HG03025 (cell line): Measurements from ENCODE around the gene QPRT.
"Not testable (repeated sequence)": the region's sequence is repeated elsewhere in the genome, so short reads cannot be mapped to it uniquely, and the experiment has no call there.

Experiments used
- ATAC-seq: cut with Tn5 transposase; IDR thresholded peaks from one replicate; pipeline ENCODE4 v1.9.1; 2021; ENCODE audit warnings: mild to moderate bottlenecking, moderate library complexity; ENCODE audit not compliant: unreplicated experiment, low FRiP score

Gene QPRT

DNA sequence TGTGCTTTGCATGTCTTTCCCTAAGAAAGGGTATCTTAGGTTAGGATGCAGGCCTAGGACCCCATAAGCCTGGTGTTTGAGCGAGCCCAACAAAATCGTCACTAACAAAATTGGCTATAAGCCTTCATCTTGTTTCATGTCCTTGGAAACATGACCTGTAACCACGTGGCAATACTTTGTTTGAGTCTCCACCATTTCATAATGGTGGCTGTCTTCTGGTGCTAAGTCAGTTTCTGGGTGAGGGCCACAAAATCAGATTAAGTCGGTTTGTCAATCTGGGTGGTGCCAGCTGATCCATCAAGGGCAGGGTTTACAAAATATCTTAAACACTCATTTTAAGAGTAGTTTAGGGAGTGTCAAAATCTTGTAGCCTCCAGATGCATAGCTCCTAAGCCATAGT is 33.8 kb downstream of the QPRT start:
- ATAC-seq = no peak

DNA sequence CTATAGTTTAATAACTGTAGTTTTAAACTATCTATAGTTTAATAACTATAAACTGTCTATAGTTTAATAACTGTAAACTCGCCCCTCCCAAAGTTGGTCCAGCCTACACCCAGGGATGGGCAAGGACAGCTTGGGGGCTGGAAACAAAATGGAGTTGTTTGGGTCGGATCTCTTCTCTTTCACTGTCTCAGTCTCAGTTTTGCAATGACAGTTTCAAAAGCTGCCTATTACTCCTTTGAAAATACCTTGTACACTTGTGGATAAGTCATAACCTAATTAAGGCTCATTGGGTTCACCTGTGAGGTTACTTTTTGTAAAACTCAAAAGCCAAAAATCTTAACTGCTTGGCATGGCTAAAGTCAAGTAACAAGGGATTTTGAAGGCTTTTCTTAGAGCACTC is 35.4 kb downstream of the QPRT start:
- no peak for ATAC-seq

DNA sequence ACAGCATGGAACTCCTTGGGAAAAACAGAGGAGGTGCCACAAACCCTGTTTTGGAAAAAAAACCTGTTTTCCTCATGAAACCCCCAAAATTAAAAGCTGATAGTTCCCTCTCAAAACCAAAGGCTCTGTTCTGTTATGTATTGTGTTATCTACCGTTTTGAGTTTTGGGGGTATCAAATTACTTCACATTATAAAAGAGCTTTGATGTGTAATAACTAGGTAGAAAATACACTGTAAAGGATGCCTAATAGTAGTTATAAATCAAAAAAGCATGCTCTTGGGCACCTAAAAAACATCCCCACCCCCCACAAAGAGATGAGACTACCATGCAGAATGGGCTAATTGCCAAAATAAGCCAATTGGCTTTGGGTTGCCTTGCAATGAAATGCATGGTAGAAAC is 36.0 kb downstream of the QPRT start:
- no peak for ATAC-seq

DNA sequence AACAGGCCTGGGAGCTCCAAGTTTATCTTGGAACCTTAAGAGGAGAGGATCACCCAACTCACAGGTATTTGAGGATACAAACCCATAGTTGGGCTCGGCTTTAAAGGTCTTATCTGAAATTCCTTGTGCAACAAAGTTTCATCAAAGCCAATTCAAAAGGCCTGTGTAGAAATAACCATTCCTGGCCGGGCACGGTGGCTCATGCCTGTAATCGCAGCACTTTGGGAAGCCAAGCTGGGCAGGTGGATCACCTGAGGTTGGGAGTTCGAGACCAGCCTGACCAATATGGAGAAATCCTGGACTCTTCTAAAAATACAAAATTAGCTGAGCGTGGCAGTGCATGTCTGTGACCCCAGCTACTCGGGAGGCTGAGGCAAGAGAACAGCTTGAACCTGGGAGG is 38.1 kb downstream of the QPRT start:
- no peak for ATAC-seq

DNA sequence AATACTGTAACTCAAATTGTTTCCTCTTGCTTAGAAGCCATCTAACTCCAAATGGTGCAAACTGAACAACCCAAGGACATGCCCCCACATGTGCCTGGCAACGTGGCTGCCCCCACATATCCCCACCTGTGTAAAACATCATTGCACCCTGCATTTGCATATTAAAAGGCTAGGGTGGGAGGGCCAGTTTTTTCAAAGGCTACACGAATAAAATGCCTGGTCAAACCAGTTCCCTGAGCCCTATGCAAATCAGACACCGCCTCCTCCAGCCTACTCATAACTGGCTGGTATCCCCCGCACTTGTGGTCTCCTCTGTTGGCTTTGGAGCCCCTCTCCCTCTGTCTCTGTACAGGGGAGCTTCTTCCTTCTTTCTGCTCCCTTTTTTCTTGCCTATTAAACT is 40.1 kb downstream of the QPRT start:
- ATAC-seq = no peak

DNA sequence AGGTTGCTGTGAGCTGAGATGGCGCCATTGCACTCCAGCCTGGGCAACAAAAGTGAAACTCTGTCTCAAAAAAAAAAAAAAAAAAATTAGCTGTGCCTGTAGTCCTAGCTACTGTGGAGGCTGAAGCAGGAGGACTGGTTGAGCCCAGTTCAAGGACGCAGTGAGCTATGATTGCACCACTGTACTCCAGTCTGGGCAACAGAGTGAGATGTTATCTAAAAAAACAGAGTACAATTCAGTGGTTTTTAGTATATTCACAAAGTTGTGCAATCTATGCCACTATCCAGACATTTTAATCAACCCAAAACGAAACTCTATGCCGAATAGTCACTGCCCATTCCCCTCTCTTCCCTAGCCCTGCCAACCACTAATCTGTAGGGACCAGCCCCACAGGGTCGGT is 41.7 kb downstream of the QPRT start:
- ATAC-seq = no peak

DNA sequence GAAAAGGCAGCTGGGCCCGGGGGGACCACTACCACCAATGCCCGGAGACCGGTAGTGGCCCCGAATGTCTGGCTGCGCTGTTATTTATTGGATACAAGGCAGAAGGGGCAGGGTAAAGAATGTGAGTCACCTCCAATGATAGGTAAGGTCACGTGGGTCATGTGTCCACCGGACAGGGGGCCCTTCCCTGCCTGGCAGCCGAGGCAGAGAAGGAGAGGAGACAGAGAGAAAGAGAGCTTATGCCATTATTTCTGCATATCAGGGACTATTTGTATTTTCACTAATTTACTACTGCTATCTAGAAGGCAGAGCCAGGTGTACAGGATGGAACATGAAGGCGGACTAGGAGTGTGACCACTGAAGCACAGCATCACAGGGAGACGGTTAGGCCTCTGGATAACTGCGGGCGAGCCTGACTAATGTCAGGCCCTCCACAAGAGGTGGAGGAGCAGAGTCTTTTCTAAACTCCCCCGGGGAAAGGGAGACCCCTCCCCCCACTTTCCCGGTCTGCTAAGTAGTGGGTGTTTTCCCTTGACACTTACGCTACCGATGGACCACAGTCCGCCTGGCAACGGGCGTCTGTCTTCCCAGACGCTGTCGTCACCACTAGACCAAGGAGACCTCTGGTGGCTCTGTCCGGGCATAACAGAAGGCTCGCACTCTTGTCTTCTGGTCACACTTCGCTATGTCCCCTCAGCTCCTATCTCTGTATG is 42.3 kb downstream of the QPRT start:
- not testable (repeated sequence) for ATAC-seq

DNA sequence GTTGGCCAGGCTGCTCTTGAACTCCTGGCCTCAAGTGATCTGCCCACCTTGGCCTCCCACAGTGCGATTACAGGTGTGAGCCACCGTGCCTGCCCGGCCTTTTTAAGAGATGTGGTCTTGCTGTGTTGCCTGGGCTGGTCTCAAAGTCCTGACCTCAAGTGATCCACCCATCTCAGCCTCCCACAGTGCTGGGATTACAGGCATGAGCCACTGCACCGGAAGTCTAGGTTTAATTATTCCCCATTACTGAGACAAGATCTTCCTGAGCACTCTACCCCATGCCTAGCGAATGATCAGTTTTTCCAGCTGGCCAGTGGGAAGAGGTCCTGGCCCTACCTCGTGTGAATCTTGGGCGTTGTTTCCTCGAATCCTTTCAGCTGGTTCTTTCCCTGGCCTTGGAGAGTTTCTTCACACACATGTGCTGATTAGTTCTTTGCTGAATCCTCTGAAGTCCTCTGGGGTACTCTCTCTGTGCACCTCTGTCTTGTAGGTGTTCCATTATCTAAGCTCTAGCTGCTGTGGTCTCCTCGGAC is 47.9 kb downstream of the QPRT start:
- no peak for ATAC-seq

DNA sequence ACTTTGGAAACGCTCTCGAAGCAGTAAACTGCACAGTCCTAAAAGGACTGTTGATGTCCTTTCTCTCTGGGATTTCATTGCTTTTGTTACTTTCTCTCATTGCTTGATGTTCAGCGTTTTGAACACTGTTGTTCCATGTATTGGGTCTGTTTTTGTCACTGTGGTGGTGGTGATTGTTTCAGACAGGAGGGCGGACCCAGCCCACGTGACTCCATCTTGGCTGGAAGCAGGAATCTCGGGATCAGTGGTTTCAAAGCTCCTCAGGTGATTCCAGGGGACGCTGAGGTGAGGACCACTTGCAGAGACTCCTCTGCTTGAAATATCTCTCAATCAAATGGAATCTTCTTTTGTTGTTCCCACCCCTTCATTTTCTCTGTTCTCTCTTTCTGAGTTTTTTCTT is 48.5 kb downstream of the QPRT start:
- no peak for ATAC-seq

DNA sequence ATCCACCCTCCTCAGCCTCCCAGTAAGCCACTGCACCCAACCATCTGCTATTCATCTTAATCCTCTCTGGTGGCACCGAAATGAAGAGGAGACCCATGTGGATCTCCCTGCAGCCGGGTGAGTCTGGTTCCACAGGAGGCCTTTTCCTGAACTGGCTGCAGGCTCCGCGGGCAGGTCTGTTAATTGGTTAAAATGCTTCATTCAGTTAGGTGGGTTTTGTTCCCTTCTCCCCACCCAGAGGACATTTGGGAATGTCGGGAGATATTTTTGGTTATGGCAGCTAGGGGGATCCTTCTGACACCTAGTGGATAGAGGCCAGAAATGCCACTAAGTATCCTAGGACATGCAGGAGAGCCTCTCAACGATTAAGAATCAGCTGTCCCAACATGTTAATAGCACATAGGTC is 50.1 kb downstream of the QPRT start:
- ATAC-seq = no peak

DNA sequence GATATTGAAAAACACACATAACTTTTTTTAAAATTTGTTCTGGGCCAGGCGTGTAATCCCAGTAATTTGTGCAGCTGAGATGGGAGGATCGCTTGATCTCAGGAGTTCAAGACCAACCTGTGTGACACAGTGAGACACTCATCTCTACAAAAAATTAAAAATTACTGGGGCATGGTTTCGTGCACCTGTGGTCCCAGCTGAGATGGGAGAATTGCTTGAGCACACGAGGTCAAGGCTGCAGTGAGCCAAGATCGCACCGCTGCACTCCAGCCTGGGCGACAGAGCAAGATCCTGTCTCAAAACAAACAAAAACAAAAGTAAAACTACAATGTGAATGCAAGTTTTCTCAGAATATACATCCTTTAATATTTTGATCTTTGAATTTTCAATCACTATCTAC is 51.7 kb downstream of the QPRT start:
- ATAC-seq = no peak

DNA sequence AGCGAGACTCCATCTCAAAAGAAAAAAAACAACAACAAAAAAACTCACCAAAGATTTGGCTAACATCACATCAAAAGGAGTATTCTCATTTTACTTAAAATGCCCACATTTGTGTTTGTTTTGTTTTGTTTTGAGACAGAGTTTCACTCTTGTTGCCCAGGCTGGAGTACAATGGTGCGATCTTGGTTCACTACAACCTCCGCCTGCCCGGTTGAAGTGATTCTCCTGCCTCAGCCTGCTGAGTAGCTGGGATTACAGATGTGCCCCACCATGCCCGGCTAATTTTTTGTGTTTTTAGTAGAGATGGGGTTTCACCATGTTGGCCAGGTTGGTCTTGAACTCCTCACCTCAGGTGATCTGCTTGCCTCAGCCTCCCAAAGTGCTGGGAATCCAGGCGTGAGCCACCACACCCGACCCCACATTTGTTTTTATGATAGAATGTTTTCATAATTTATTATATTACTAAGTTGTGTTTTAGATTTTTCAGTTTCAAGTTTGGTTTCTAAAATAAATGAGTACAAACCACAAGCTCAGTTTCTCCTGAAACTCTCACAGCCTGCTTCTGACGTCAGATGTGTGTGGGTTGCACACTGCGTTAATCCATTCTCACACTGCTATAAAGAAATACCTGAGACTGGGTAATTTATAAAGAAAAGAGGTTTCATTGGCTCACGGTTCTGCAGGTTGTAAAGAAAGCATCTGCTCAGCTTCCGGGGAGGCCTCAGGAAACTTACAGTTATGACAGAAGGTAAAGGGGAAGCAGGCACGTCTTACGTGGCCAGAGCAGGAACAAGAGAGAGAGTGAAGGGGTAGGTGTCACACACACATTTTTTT is 53.0 kb downstream of the QPRT start:
- peak; percentile 53 for ATAC-seq

DNA sequence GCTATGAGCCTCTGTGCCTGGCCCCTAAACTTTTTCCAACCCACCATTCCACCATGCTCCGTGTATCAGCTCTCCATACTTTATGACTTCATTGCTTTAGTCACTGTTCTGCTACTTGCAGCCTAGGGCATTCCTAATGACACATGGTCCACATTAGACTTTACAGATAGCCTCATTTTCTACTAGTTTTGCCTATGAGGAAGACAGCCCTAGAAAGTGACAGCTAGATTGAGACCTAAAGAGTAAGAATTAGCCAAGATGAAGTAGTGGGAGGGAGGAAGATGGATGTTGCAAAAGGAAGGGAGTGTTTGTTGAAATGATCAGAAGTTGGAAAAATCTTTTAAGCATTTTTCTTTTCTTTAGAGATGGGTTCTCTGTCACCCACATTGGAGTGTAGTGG is 55.8 kb downstream of the QPRT start:
- ATAC-seq = no peak

DNA sequence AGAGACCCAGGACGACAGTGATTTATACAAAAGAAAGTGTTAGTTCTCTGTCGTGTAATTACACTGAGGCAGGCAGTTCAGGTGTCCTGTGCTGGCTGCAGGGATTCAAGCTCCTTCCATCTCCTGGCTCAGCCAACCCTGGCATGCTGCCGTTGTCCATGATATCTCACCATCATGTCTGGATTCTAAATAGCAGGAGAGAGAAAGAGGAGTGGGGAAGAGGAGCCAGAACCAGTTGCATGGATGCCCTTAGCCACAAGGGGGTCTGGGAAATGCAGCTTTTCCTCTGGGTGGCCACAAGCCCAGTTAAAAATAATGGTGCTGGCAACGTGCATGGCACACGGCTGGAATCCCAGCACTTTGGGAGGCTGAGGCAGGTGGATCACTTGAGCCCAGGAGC is 57.1 kb downstream of the QPRT start:
- ATAC-seq = no peak

DNA sequence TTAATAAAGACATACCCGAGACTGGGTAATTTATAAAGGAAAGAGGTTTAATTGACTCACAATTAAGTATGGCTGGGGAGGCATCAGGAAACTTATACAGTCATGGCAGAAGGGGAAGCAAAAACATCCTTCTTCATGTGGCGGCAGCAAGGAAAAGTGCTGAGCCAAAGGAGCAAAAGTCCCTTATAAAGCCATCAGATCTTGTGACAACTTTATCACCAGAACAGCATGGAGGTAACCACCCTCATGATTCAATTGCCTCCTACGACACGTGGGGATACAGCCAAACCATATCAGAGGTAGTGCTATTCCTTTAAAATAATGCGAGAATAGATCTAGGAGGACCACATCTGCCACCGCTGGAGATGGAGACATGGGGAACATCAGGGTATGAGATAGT is 57.8 kb downstream of the QPRT start:
- ATAC-seq = no peak

DNA sequence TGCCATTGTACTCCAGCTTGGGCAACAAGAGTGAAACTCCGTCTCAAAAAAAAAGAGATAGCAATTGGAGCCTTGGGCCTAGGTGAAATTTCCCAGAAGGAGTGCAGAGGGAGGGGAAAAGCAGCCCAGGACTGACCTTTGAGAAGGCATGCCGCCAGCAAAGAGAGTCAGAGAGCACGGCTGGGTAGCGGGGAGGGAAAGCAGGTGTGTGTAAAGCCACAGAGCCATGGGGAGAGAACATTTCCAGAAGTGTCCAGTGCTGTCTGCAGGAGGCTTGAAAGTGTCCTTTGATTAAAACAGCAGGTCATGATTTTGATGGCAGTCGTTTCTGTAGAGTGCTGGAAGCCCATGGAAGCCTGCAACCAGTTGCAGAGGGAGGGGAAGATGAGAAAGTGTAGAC is 58.7 kb downstream of the QPRT start:
- no peak for ATAC-seq

DNA sequence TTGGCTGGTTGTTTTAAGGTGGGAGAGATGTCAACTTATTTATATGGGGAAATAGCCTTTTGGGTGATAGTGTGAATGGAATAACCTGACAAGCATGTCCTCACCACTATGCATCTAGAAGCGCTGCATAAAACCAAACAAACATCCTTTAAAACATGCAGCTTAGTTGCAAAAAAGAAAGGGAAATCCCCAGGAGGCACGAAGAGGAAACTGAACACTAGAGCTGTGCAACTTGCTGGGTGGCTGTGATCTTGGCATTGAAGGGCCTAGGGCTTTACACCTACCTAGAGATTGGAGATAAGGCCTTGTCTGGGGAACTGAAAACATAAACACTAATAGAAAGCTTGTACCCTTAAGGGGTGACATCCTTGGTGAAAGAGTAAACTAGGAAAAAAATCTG is 59.5 kb downstream of the QPRT start:
- ATAC-seq = no peak

DNA sequence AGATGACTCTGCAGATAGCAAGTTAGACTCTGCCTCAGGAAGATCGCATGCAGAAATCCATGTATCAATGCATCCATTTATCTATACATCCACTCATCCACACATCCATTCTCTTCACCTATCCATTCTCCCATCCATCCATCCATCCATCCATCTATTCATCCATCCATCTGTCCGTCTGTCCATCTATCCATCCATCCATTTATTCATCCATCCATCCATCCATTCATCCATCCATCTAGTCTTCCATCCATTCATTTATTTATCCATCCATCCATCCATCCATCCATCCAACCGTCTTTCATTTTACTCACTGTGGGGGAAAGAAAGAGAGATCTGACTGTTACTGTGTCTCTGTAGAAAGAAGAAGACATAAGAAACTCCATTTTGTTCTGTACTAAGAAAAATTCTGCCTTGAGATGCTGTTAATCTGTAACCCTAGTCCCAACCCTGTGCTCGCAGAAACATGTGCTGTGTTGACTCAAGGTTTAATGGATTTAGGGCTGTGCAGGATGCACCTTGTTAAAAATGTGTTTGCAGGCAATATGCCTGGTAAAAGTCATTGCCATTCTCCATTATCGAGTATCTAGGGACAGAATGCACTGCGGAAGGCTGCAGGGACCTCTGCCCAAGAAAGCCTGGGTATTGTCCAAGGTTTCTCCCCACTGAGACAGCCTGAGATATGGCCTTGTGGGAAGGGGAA is 61.1 kb downstream of the QPRT start:
- ATAC-seq = not testable (repeated sequence)

DNA sequence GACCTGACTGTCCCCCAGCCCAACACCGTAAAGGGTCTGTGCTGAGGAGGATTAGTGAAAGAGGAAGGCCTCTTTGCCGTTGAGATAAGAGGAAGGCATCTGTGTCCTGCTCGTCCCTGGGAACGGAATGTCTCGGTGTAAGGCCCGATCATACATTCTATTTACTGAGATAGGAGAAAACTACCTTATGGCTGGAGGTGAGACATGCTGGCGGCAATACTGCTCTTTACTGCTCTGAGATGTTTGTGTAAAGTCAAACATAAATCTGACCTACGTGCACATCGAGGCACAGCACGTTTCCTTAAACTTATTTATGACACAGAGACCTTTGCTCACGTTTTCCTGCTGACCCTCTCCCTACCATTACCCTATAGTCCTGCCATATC is 61.6 kb downstream of the QPRT start:
- not testable (repeated sequence) for ATAC-seq

DNA sequence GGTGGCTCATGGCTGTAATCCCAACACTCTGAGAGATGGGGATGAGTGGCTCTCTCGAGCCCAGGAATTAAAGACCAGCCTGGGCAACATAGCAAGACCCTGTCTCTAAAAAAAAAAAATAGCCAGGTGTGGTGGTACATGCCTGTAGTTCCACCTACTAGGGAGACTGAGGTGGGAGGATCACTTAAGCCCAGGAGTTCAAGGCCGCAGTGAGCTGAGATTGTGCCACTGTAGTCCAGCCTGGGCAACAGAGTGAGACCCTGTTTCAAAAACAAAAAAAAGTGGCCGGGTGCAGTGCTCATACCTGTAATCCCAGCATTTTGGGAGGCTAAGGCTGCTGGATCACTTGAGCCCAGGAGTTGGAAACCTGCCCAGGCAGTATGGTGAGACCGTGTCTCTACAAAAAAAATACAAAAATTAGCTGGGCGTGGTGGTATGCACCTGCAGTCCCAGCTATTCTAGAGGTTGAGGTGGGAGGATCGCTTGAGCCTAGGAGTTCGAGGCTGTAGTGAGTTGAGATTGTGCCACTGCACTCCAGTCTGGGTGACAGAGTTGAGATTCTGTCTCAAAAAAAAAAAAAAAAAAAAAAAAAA is 63.8 kb downstream of the QPRT start:
- ATAC-seq = no peak

DNA sequence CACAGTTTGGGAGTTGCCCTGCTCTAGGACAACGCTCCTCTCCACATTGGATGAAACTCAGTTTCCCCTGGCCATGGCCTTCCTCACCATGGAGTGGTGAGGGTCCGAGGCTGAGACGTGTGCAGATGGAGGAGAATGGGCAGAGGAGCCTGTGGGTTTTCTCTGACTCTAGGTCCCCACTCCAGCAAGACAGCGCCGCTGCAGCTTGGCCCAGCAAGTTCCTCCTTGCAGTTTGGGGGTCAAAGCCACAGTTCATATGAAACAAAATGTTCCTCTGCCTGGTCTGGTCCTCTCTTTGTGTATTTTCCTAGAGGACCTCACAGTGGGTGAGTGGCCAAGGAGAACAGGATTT is 64.5 kb downstream of the QPRT start:
- ATAC-seq = no peak
